Gastrocnemius medialis (tissue), 4 donors: Measurements from ENCODE around the gene PGD. TPM values are rescaled to one million over a fixed set of nuclear protein-coding genes. Genes with fewer than 3 reads are reported as not detected.

Experiments used
- ATAC-seq, 2 donors: fragments of 150-250 bp; one replicate each; pipeline ENCODE4 v1.9.1; 2016
- DNase-seq, 2 donors: peaks; one replicate each; pipeline ENCODE4 v3.0.0-alpha.2; 2019
- H3K27ac ChIP-seq, 4 donors: fragments of 200-600 bp; sonication (generic); 1 replicate in 1 of 4; 2 replicates in 3 of 4; pipeline ENCODE4 v1.5.1; 2016 to 2018; ENCODE audit warnings: mild to moderate bottlenecking in 2 of 4, moderate library complexity in 1 of 4
- H3K27me3 ChIP-seq, 3 donors: fragments of 200-600 bp; sonication (generic) in 2 of 3; 1 replicate in 1 of 3; 2 replicates in 2 of 3; pipeline versions ENCODE4 v1.5.1 to v1.6.0; 2016 to 2019; ENCODE audit warnings: mild to moderate bottlenecking in 1 of 3, moderate library complexity in 1 of 3
- H3K36me3 ChIP-seq, 2 donors: fragments of 200-600 bp; sonication (generic) in 1 of 2; one replicate each; pipeline ENCODE4 v1.5.1; 2017 to 2018
- H3K4me1 ChIP-seq, 2 donors: fragments of 200-600 bp; sonication (generic) in 1 of 2; one replicate each; pipeline ENCODE4 v1.5.1; 2016 to 2017; ENCODE audit warnings: mild to moderate bottlenecking in 2 of 2
- H3K4me3 ChIP-seq, 4 donors: fragments of 200-600 bp; sonication (generic) in 3 of 4; 1 replicate in 1 of 4; 2 replicates in 3 of 4; pipeline ENCODE4 v1.5.1; 2016 to 2019; ENCODE audit warnings: mild to moderate bottlenecking in 2 of 4
- H3K9me3 ChIP-seq, 3 donors: fragments of 200-600 bp; sonication (generic) in 2 of 3; 1 replicate in 1 of 3; 2 replicates in 2 of 3; pipeline ENCODE4 v1.5.1; 2016 to 2019
- CTCF ChIP-seq, 5 experiments: fragments of 450-650 bp in 3 of 5; fragments of 200-600 bp in 2 of 5; sonication (generic) in 2 of 5; IDR thresholded peaks in 4 of 5; conservative IDR thresholded peaks in 1 of 5; 1 replicate in 4 of 5; 2 replicates in 1 of 5; pipeline ENCODE4 v1.5.1; 2016 to 2019; ENCODE audit warnings: antibody characterized with exemption in 5 of 5, mild to moderate bottlenecking in 3 of 5, moderate library complexity in 3 of 5
- POLR2A ChIP-seq, 2 donors: fragments of 450-650 bp; IDR thresholded peaks; one replicate each; pipeline ENCODE4 v1.6.1; 2017; ENCODE audit warnings: antibody characterized with exemption in 2 of 2, mild to moderate bottlenecking in 2 of 2, moderate library complexity in 2 of 2
- in situ Hi-C, 4 donors: fragments of 200-750 bp; cut with MboI; loops; one replicate each; pipeline versions ENCODE4 v1.15.0 to v1.8.0; 2017; ENCODE audit warnings: low sequenced_read_pairs in 4 of 4
- intact Hi-C: fragments of 100-400 bp; cut with DNase I; formaldehyde crosslinking; loops from one replicate; pipeline ENCODE4 v1.15.1; 2023; ENCODE audit warnings: low total_unique reads
- total RNA-seq, 4 donors: library from RNA; depleted of rRNA; stranded (reverse); fragments of >200 nt; gene quantifications; one replicate each; pipeline versions ENCODE4 v1.1.0 to v1.2.3, GENCODE V29; 2016

PGD gene
- total RNA-seq, 4 donors from 2014 or later: 23.8 to 48.7 (median 39.3) TPM

- H3K9me3 ChIP-seq: no peaks in the 10 kb centered on the region
- no peak overlapping the region for H3K4me3 ChIP-seq
- no peak overlapping the region for H3K27ac ChIP-seq
- in situ Hi-C loops (loop anchor here in 1 of 4 donors (25.0 kb wide), 1 partner anchor 796 kb away; no protein-coding TSS in a partner anchor), intact Hi-C loops (no loop called here)
- ATAC-seq (no peak), DNase-seq (no peak)
- no peaks in the 10 kb centered on the region for H3K27me3 ChIP-seq
- no peaks in the 10 kb centered on the region for H3K36me3 ChIP-seq
- no peak for TF ChIP-seq CTCF (IDR thresholded peaks at IDR 0.05 in 4 of 5, conservative IDR thresholded peaks at IDR 0.05 in 1 of 5)
- TF ChIP-seq POLR2A (IDR thresholded peaks at IDR 0.05): no peak
- peaks cover 8 to 14% of the 10 kb centered on the region in 2 donors for H3K4me1 ChIP-seq
Measured at GRCh38 chr1:10432910-10433700, 34.2 kb downstream of the PGD start.

- Histone ChIP-seq H3K36me3 (no peaks in the 10 kb centered on the region), H3K27me3 (no peaks in the 10 kb centered on the region), H3K9me3 (no peaks in the 10 kb centered on the region), H3K4me1 (peaks cover 8 to 14% of the 10 kb centered on the region in 2 donors), H3K4me3 (no peak overlapping the region), H3K27ac (no peak overlapping the region)
- intact Hi-C loops (no loop called here), in situ Hi-C loops (loop anchor here in 1 of 4 donors (25.0 kb wide), 1 partner anchor 796 kb away; no protein-coding TSS in a partner anchor)
- TF ChIP-seq POLR2A (IDR thresholded peaks at IDR 0.05): no peak
- no peak for TF ChIP-seq CTCF (IDR thresholded peaks at IDR 0.05 in 4 of 5, conservative IDR thresholded peaks at IDR 0.05 in 1 of 5)
- DNase-seq: no peak
- ATAC-seq: no peak
Measured at GRCh38 chr1:10433790-10434189, 34.9 kb downstream of the PGD start.

- DNase-seq: no peak
- TF ChIP-seq POLR2A (IDR thresholded peaks at IDR 0.05) (no peak), CTCF (IDR thresholded peaks at IDR 0.05 in 4 of 5, conservative IDR thresholded peaks at IDR 0.05 in 1 of 5) (no peak)
- H3K36me3 ChIP-seq: no peaks in the 10 kb centered on the region
- in situ Hi-C loops (loop anchor here in 1 of 4 donors (25.0 kb wide), 1 partner anchor 797 kb away; no protein-coding TSS in a partner anchor), intact Hi-C loops (no loop called here)
- H3K27ac ChIP-seq: no peak overlapping the region
- H3K4me1 ChIP-seq: peaks cover 8 to 13% of the 10 kb centered on the region in 2 donors
- H3K4me3 ChIP-seq: no peak overlapping the region
- no peaks in the 10 kb centered on the region for H3K9me3 ChIP-seq
- no peaks in the 10 kb centered on the region for H3K27me3 ChIP-seq
- ATAC-seq: no peak
Measured at GRCh38 chr1:10434590-10434989, 35.7 kb downstream of the PGD start.

- in situ Hi-C loops: loop anchor here in 1 of 4 donors (25.0 kb wide), 1 partner anchor 800 kb away; no protein-coding TSS in a partner anchor
- ATAC-seq (no peak), DNase-seq (no peak)
- H3K4me1 ChIP-seq: no peaks in the 10 kb centered on the region
- H3K9me3 ChIP-seq: no peaks in the 10 kb centered on the region
- TF ChIP-seq POLR2A (IDR thresholded peaks at IDR 0.05): no peak
- TF ChIP-seq CTCF (IDR thresholded peaks at IDR 0.05 in 4 of 5, conservative IDR thresholded peaks at IDR 0.05 in 1 of 5): no peak
- intact Hi-C loops: no loop called here
- no peaks in the 10 kb centered on the region for H3K36me3 ChIP-seq
- no peak overlapping the region for H3K4me3 ChIP-seq
- no peak overlapping the region for H3K27ac ChIP-seq
- H3K27me3 ChIP-seq: no peaks in the 10 kb centered on the region
Measured at GRCh38 chr1:10437052-10437451, 38.2 kb downstream of the PGD start.
